ENCODE results near the gene LAIR1. TPM values are rescaled to one million over a fixed set of nuclear protein-coding genes. Genes with fewer than 3 reads are reported as not detected.

LAIR1 gene
- total RNA-seq, 1 experiment from 2014 or later = not detected

- no TSS peak for BruUV-seq (replicated peaks)
- Histone ChIP-seq H3K27me3 (ENCODE audit: insufficient read depth, low read depth) (peaks cover 70% of the 10 kb centered on the region), H2AFZ (no peak overlapping the region), H3K4me2 (no peak overlapping the region), H3K4me1 (replicated peaks; ENCODE audit: insufficient read depth) (no peaks in the 10 kb centered on the region), H3K36me3 (ENCODE audit: low read depth) (no peaks in the 10 kb centered on the region), H3K9me3 (ENCODE audit: insufficient read depth, low read depth) (peaks cover 3% of the 10 kb centered on the region; the same call in 1 of the 2 replicates), H3K79me2 (ENCODE audit: low read depth) (no peaks in the 10 kb centered on the region), H3F3A (ENCODE audit: insufficient read depth, low read depth) (no peaks in the 10 kb centered on the region), H3K9me2 (ENCODE audit: insufficient read depth) (no peaks in the 10 kb centered on the region), H3K4me3 (no peak overlapping the region), H4K20me1 (ENCODE audit: insufficient read depth) (no peaks in the 10 kb centered on the region), H3K27ac (no peak overlapping the region)
- no peak for DNase-seq
- POLR2A ChIA-PET (ENCODE audit: unreplicated experiment) = no interaction called here
- intact Hi-C loops (cut with micrococcal nuclease; ENCODE audit: unreplicated experiment) = no loop called here
- CTCF ChIA-PET = no interaction called here
- TF ChIP-seq EZH2 (IDR thresholded peaks at IDR 0.05; ENCODE audit: low read depth) = no peak
- no peak for TF ChIP-seq CTCF (conservative IDR thresholded peaks at IDR 0.05)
These were observed 24.8 kb upstream of the LAIR1 start for GRCh38 chr19:54389553-54389952.

GRCh38 chr19:54388802-54389139 is 24.0 kb upstream of the LAIR1 start:
- Histone ChIP-seq H3K9me3 (ENCODE audit: insufficient read depth, low read depth) (peaks cover 3% of the 10 kb centered on the region; the same call in 1 of the 2 replicates), H3K4me2 (no peak overlapping the region), H3K36me3 (ENCODE audit: low read depth) (no peaks in the 10 kb centered on the region), H3K4me1 (replicated peaks; ENCODE audit: insufficient read depth) (no peaks in the 10 kb centered on the region), H3K4me3 (no peak overlapping the region), H3K27me3 (ENCODE audit: insufficient read depth, low read depth) (peaks cover 70% of the 10 kb centered on the region), H2AFZ (no peak overlapping the region), H3F3A (ENCODE audit: insufficient read depth, low read depth) (no peaks in the 10 kb centered on the region), H3K27ac (no peak overlapping the region), H3K79me2 (ENCODE audit: low read depth) (no peaks in the 10 kb centered on the region), H4K20me1 (ENCODE audit: insufficient read depth) (no peaks in the 10 kb centered on the region), H3K9me2 (ENCODE audit: insufficient read depth) (no peaks in the 10 kb centered on the region)
- no peak for TF ChIP-seq CTCF (conservative IDR thresholded peaks at IDR 0.05)
- TF ChIP-seq EZH2 (IDR thresholded peaks at IDR 0.05; ENCODE audit: low read depth) = no peak
- intact Hi-C loops (cut with micrococcal nuclease; ENCODE audit: unreplicated experiment) = no loop called here
- CTCF ChIA-PET = no interaction called here
- no TSS peak for BruUV-seq (replicated peaks)
- POLR2A ChIA-PET (ENCODE audit: unreplicated experiment) = no interaction called here
- DNase-seq = no peak

- CTCF ChIA-PET = no interaction called here
- BruUV-seq (replicated peaks) = no TSS peak
These were observed 23.5 kb upstream of the LAIR1 start for GRCh38 chr19:54387991-54388801.

More at GRCh38 chr19:54387991-54388801, 23.5 kb upstream of the LAIR1 start:
- Histone ChIP-seq H2AFZ (no peak overlapping the region), H4K20me1 (ENCODE audit: insufficient read depth) (no peaks in the 10 kb centered on the region), H3K9me2 (ENCODE audit: insufficient read depth) (no peaks in the 10 kb centered on the region), H3K4me3 (no peak overlapping the region), H3K4me1 (replicated peaks; ENCODE audit: insufficient read depth) (no peaks in the 10 kb centered on the region), H3K36me3 (ENCODE audit: low read depth) (no peaks in the 10 kb centered on the region), H3K27me3 (ENCODE audit: insufficient read depth, low read depth) (peaks cover 68% of the 10 kb centered on the region), H3F3A (ENCODE audit: insufficient read depth, low read depth) (no peaks in the 10 kb centered on the region), H3K27ac (no peak overlapping the region), H3K9me3 (ENCODE audit: insufficient read depth, low read depth) (peaks cover 3% of the 10 kb centered on the region; the same call in 1 of the 2 replicates), H3K4me2 (no peak overlapping the region), H3K79me2 (ENCODE audit: low read depth) (no peaks in the 10 kb centered on the region)
- DNase-seq = no peak
- intact Hi-C loops (cut with micrococcal nuclease; ENCODE audit: unreplicated experiment) = no loop called here
- POLR2A ChIA-PET (ENCODE audit: unreplicated experiment) = no interaction called here
- TF ChIP-seq CTCF (conservative IDR thresholded peaks at IDR 0.05) = no peak
- TF ChIP-seq EZH2 (IDR thresholded peaks at IDR 0.05; ENCODE audit: low read depth) = no peak

All from PC-9 (cell line).